ENCODE data around the gene GMPPA.

DNA sequence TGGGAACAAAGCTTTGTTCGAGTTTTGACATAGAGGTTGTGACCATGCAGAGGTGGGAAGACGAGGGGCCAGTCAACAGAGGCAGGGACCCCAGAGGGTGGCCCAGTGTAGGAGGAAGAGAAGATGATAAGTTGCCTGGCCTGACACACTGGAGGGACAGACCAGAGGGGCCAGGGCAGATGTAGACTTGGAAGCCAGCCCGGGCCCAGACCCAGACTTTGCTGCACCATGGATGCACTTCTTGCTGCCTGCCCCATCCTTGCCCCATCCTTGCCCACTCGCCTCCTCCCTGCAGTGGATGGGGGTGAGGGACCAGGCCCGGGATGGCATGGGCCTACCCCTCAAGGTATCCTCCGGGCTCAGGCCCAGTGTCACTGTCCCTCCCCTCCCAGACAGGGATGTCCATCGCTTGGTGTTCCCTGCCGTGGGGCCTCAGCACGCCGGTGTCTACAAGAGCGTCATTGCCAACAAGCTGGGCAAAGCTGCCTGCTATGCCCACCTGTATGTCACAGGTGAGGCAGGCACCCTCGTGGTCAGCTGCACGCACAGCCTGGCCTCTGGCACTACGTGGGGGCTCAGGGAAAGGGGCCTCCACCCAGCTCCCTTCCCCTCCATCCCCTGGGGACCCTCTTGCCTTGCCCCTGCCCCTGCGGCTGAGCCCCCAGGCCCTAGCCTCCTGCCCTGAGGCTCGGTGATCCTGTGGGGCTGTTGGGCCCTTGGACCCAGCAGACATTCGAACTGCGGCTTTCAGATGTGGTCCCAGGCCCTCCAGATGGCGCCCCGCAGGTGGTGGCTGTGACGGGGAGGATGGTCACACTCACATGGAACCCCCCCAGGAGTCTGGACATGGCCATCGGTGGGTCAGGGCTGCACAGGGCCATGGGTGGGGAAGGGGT is 27.0 kb upstream of the GMPPA start:
- TF ChIP-seq, protein P1, sequence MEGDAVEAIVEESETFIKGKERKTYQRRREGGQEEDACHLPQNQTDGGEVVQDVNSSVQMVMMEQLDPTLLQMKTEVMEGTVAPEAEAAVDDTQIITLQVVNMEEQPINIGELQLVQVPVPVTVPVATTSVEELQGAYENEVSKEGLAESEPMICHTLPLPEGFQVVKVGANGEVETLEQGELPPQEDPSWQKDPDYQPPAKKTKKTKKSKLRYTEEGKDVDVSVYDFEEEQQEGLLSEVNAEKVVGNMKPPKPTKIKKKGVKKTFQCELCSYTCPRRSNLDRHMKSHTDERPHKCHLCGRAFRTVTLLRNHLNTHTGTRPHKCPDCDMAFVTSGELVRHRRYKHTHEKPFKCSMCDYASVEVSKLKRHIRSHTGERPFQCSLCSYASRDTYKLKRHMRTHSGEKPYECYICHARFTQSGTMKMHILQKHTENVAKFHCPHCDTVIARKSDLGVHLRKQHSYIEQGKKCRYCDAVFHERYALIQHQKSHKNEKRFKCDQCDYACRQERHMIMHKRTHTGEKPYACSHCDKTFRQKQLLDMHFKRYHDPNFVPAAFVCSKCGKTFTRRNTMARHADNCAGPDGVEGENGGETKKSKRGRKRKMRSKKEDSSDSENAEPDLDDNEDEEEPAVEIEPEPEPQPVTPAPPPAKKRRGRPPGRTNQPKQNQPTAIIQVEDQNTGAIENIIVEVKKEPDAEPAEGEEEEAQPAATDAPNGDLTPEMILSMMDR (conservative IDR thresholded peaks at IDR 0.05) = no peak
- TF ChIP-seq ZFX (IDR thresholded peaks at IDR 0.05) = no peak
